ENCODE measurements around the gene TAF12.
"Not testable (repeated sequence)": the region's sequence is repeated elsewhere in the genome, so short reads cannot be mapped to it uniquely, and the experiment has no call there.

Gene TAF12, protein sequence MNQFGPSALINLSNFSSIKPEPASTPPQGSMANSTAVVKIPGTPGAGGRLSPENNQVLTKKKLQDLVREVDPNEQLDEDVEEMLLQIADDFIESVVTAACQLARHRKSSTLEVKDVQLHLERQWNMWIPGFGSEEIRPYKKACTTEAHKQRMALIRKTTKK

DNA sequence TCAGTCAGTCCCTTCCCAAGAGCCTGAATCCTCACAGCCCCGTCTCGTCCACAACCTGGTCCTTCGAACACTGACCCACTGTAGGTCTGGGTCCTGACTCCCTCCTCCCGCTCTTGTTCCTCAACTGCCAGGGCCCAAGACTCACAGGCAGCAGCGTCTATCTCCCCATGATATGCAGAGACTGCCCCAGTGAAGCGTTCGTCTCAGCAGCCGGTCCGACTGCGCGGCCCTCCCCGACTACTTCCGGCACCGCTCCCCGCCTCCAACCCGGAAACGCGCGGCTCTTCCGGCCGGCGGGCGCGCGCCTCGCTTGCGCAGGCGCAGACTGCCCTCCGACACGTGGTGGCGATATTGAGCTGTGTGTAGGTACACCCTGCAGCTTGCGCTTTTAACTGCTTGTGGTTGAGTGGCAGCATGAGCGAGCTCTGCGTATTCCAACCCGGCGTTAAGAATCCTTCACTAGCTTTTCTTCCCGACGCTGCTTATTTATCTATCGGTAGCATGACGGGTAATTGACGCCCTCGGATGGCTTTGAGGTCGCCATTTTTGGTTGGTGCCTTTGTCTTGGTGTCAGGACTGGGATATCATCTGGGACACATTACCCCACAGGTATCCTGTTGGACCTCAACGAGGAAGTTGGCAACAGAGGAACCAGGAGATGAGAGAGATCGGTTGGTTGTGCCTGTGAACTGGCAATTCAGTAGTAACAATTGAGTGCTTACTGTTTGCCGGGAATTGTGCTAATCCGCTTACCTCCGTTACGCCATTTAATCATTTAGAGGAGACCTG is at the start of gene TAF12:
TAF12 (minus strand) TSS at position 221 of the 789 bp plus-strand sequence. CDS start 20,986 bp downstream, outside the sequence.
- DNase-seq: peak; percentile 91 to 95

DNA sequence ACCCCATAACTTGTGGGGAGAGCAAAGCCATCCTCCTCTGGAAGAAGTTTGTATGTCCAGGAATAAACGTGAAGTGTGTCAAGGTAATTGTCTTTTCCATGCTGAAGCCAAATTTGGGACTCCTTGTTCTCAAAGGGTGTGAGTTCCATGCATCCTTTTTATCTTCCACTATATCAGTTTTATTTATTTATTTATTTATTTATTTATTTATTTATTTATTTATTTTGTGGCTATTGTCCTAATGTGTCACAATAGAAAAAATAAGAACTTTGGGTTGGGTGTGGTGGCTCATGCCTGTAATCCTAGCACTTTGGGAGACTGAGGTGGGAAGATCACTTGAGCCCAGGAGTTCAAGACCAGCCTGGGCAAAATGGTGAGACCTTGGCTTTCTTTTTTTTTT is 48.8 kb upstream of the TAF12 start:
- not testable (repeated sequence) for DNase-seq

DNA sequence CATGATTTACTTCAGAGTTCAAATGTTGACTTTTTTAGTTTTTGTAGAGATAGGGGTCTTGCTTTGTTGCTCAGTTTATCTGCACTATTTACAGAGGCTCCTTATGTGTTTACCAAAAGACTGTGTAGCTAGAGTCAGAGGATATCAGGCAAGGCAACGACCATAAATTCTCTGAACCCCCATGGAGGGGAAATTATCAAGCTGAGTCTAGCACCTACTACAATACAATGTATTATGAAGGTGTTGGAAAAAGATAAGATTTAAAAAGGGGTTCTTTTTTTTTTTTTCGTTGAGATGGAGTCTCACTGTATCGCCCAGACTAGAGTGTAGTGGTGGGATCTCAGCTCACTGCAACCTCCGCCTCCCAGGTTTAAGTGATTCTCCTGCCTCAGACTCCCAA is 42.1 kb upstream of the TAF12 start:
- DNase-seq: no peak

DNA sequence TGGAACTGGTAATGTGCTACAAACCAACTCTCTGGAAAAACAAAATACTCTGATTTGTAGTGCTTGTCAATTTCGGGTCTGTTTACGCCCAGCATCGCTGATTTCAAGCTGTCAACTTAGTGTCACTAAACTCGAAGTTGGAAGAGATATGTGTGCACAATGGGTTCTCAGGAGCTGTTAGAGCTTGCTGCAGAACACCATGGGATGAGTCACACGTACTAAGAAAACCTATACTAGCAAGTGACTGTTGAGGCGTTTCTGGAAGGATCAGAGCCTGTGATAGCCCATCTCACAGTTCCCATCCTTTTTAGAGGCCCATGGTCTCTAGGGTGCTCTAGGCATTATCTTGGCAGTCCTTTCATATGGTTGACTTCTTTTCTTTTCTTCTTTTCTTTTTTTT is 40.0 kb upstream of the TAF12 start:
- no peak for DNase-seq

DNA sequence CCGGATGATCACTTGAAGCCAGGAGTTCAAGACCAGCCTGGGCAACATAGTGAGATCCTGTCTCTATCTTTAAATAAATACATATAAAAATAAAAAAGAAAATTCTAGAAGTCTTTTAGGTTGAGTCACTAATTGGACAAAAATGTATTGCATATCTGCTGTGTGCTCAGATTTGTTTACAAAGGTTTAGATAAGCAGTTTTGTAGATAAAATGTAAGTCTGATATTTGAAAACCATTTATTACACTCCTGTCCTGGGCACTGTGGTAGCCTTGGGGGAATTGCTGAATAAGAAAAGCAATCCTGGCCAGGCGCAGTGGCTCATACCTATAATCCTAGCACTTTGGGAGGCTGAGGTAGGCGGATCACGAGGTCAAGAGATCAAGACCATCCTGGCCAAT is 37.3 kb upstream of the TAF12 start:
- no peak for DNase-seq

DNA sequence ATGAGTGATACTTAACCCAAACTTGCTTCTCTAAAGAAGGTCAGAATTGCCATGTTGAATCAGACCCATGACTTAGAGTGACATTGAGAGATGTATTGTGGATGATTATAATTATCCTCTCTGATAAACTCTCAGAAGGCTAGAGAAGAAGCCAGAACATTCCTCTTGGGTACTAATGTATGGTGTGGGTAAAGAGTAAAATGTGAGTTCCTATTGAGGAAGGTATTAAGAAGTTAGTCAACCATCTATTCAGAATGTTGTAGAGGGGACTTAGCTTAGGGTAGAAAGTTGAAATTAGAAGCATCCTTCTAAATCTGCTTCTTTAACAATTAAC is 33.0 kb upstream of the TAF12 start:
- no peak for DNase-seq

DNA sequence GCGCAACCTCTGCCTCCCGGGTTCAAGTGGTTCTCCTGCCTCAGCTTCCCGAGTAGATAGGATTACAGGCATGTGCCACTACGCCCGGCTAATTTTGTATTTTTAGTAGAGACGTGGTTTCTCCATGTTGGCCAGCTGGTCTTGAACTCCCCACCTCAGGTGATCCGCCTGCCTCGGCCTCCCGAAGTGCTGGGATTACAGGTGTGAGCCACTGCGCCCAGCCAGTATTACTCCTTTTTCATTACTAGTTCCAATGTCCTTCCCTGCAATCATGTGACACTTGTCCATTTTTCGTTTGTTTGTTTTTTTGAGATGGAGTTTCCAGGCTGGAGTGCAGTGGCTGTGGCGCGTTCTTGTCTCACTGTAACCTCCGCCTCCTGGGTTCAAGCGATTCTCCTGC is 30.1 kb upstream of the TAF12 start:
- DNase-seq: not testable (repeated sequence)

DNA sequence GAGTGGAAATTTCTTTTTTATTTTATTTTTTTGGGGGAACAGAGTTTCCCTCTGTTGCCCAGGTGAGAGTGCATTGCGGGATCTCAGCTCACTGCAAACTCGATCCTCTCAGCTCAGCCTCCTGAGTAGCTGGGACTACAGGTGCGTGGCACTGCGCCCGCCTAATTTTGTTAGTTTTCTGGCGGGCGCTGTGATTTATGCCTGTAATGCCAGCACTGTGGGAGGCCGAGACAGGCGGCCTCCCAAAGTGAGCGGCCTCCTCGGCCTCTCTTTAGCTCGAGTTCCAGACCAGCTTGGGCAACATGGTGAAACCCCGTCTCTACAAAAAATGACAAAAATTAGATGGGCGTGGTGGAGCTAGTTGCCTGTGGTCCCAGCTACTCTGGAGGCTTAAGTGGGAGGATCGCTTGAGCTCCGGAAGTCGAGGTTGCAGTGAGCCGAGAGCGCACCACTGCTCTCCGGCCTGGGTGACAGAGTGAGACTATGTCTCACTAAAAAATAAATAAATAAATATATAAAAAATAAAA is 28.4 kb upstream of the TAF12 start:
- DNase-seq: no peak

DNA sequence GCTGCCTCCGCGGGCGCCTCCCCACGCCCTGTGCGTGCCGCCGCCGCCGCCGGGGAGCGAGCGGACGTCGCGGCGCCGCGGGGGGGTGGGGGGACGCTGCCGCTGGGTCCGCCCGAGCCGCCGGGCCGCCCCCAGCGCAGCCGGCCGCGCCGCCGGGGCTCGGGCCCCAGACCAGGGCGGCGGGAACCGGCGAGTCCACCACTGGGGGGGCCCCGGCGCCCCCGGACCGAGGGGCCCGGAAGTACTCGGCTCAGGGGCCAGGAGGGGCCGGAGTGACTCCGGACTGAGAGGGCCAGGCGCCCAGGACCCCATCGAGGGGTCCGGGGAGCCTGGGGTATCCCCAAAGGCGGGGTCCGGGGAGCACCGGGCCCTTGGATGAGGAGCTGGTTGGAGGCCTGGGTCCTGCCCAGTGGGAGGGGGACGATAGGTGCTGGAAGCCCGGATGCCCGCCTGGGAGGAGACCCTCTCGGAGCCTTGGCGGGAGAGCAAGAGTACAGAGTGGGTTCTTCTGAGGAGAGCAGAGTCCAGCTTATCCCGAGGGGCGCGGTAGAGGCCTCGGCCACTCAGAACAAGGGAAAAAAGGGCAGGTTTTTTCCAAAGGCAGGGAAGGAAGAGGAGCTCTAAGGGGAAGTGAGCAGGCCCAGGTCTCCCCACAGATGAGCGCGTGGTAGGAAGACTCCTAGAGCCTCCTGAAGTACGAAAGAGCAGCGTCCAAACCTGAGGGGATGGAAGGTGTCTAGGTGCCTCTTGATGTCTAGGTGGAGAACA is 26.3 kb upstream of the TAF12 start:
- peak; percentile 50 to 77 for DNase-seq

DNA sequence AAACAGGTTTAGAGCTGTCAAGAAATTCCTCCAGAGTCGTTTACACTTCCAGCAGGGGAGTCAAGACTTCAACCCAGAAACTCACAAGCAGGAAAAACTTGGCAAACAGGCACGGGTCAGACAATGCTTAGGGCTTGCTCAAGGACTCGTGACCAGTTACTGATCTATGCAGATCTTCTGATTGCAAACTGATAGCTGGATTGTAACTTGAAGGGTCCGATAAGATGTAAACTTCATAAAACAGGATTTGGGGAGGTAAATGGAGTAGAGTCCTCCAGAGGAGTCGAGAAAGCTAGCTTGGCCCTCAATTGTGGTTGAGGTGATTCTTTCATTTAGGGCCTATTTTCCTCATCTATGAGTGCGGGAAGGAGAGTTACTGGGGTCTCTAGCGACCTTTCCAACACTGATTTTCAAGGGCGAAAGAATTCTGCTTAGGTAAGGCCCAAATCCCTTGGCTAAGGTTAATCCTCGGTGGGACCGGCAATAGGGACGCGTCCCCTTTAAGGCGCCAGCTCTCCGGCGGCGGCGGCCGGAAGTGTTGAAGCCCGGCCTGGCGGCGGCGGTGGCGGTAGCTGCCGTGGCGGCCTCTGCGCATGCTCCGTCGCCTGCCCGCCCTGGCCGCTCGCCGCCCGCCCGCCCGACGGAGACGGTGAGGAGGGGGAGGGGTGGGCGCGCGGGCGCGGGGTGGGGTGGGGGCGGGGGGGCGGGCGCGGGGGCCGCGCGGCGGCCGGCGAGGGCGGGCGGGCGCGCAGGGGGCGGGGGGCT is 25.5 kb upstream of the TAF12 start, which contains the start of gene GMEB1:
GMEB1 (plus strand) TSS at position 594 of the 765 bp plus-strand sequence. CDS start 14,829 bp downstream, outside the sequence.
- peak; percentile 65 to 77 for DNase-seq

DNA sequence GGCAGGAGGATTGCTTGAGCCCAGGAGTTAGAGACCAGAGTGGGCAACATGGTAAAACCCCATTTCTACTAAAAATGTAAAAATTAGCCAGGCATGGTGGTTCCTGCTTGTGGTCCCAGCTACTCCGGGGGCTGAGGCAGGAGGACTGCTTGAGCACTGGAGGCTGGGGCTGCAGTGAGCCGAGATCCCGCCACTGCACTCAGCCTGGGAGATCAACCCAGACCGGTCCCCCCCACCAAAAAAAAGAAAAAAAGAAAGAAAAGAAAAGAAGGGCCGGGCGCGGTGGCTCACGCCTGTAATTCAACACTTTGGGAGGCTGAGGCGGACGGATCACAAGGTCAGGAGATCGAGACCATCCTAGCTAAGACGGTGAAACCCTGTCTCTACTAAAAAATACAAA is 23.9 kb upstream of the TAF12 start:
- DNase-seq: no peak

DNA sequence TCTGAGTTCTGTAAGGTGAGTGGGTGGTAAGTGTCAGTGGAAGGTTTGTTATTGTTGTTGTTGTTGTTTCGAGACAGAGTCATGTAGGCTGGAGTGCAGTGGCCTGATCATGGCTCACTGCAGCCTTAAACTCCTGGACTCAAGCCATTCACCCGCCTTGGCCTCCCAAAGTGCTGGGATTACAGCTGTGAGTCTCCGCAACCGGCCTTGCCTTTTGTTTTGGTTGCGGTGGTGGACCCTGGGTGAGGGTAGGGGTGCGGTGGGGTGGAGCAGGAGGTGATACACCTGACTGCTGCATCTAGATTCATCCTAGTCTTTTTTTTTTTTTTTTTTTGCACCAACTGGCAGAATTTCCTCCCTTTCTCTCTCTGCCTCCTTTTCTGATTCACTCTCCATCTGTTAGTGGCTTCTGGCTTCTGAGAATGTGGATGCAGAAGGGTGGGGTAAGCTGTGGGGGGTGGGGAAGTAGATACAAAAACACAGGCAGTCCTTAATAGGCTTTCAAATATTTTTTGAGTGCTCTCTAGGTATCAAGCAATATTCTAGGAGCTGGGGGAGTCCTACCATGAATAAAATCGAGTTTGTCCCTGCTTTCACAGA is 21.1 kb upstream of the TAF12 start:
- DNase-seq: no peak

DNA sequence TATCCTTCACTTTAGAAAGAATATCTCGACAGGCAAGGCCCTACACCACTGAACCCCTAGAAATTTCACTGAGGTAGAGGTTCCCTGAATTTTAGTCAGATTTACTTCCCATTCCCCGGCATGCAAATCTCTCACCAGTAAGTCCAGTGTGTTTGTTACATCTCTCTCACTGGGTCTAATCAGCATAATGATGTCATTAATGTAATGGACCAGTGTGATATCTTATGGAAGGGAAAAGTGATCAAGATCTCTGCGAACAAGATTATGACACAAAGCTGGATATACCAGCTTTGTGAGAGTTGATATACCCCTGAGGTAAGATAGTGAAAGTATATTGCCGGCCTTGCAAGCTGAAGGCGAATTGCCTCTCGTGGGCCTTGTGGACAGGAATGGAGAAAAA is 13.5 kb upstream of the TAF12 start:
- DNase-seq: no peak

DNA sequence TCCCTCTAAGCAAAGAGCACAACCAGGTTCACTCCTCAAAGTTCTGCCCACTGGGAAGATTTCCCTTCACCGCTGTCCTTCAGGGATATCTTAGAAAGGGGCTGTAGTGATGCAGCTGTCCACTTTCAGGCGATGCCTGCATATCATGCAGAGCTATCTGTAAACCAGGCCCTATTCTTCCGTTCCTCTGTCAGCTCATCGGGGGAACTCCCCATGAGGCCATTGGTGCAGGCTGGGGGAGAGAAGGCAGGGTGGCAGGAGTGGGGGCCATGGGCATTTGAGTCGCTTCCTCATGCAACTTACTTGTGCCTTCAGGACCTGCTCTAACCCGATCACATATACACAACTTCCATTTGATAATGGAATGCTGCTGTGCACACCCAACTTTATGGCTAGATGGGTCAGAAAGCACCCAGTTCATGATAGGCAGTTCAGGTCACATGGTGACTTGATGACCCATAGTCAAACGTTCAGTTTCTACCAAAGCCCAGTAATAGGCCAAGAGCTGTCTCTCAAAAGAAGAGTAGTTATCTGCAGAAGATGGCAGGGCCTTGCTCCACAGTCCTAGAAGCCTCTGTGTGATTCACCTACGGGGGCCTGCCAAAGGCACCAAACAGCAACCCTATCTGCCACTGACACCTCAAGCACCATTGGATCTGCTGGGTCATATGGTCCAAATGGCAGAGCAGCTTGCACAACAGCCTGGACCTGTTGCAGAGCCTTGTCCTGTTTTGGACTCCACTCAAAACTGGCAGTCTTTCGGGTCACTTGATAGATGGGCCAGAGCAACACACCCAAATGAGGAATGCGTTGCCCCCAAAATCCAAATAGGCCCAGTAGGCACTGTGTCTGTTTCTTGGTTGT is 12.8 kb upstream of the TAF12 start:
- DNase-seq: not testable (repeated sequence)

DNA sequence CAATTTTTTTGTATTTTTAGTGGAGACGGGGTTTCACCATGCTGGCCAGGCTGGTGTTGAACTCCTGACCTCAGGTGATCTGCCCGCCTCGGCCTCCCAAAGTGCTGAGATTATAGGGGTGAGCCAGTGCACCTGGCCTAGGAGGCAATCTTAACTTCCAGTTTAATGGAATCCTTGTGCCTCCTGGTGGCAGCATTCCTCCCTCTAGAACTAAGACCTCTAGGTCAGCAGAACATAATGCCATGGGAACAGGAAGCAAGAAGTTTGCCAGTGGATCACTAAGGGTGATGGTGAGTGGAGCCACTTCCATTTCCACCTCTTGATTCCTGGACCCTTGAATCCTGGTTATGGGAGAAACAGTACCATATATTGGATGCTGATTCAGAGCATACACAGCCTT is 11.0 kb upstream of the TAF12 start:
- not testable (repeated sequence) for DNase-seq

DNA sequence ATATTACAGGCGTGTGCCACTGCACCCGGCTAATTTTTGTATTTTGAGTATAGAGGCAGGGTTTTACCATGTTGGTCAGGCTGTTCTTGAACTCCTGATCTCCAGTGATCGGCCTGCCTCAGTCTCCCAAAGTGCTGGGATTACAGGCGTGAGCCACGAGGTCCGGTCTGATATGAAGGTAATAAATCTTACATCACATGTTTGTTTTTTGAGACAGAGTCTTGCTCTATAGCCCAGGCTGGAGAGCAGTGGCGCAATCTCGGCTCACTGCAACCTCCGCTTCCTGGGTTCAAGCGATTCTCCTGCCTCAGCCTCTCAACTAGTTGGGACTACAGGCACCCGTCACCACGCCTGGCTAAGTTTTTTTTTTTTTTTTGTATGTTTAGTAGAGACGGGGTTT is 10.2 kb upstream of the TAF12 start:
- not testable (repeated sequence) for DNase-seq

DNA sequence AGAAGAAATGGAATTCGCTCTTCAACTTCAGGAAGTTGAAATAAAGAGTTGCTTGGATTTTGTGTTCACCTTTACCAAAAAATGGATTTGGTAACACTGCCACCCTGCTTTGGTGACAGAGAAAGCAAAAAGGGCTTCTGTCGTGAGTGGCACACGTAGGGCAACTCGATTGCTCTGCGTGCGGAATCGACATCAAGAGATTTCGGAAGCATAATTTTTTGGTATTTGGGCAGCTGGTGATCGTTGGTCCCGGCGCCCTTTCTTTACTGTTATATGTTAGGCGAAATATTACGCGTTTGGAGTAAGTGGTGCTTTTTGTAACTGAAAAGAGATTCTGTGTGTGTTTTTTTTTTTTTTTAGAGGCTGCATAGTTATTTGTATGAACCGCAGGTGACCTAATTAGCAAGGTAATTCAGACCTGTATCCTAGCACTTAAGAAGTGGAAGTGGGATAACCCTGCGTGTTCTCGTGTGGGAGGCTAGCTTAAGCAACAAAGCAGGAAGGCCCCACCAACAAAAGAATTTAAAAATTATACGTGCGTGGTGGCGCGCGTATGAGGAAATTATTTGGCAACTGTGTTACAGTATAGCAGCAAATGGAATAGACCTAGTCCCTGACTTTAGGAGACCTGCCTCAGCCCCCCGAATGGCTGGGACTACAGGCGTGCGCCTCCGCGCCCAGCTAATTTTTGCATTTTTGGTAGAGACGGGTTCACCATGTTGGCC is 5.8 kb upstream of the TAF12 start, which contains the start of gene RNU11:
RNU11 (plus strand) TSS at position 127 of the 725 bp plus-strand sequence.
- peak; percentile 86 to 93 for DNase-seq

DNA sequence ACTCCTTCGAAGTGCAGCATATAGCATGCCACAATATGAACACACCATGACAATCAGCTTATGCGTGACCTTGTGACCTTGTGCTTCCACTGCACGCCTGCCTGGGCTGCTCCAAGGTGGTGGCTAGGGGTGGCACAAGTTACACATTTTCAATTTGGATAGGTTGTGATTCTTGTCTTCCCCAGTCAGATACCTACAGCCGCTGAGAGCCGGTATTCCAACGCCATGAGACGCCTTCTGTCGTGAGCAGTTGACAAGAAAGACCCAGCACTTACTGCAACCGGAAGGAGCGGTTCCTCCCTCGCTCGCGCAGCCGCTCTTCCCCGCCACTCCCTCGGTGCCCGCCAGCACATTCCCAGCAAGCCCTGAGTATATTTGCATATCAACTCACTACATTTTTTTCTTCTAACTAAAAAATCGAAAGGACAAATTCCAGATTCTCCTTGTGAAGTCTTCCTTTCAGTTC is 5.2 kb upstream of the TAF12 start:
- DNase-seq: peak in 1 of 2 experiments; percentile 85

DNA sequence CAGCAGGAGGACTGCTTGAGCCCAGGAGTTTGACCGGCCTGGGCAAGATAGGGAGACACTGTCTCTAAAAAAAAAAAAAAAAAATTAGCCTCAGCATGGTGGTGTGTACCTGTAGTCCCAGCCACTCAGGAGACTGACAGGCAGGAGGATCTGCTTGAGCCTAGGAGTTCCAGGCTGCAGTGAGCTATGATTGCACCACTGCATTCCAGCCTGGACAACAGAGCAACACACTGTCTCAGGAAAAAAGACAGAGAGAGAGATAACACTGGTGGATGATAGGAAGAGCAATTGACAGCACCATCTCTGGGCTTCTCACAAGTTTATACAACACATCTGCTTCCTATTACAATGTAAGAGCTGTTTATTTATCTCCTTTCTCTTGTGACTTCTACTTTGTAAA is 3.2 kb upstream of the TAF12 start:
- DNase-seq: no peak

DNA sequence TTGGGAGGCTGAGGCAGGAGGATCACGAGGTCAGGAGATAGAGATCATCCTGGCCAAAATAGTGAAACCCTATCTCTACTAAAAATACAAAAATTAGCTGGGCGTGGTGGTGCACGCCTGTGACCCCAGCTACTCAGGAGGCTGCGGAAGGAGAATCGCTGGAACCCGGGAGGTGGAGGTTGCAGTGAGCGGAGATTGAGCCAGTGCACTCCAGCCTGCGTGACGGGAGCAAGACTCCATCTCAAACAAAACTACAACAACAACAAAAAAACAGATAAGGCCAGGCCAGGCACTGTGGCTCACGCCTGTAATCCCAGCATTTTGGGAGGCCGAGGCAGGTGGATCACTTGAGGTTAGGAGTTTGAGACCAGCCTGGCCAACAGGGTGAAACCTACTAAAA is 2.5 kb upstream of the TAF12 start:
- not testable (repeated sequence) for DNase-seq

Measured in NCI-H187 (cell line).